SH-SY5Y (cell line): ENCODE results near the gene EXOC3.

Experiments used
- GATA2 ChIP-seq: IDR thresholded peaks from 2 replicates; pipeline ENCODE4 v1.6.1; 2011; ENCODE audit warnings: mild to moderate bottlenecking, low read depth, low read length
- GATA3 ChIP-seq: IDR thresholded peaks from 2 replicates; pipeline ENCODE4 v1.6.1; 2011; ENCODE audit warnings: low read depth, mild to moderate bottlenecking, low read length, moderate library complexity

GRCh38 chr5:424301-425110, 18.5 kb upstream of the EXOC3 start:
- TF ChIP-seq GATA3, result no peak
- no peak for TF ChIP-seq GATA2
